Activated CD4-positive, alpha-beta T cell treated with anti-CD3 and anti-CD28 coated beads for 1 hour (primary cell): ENCODE data around the gene ATRIP.
A peak's percentile ranks its signal among the peaks of the same experiment; 100 is the strongest.
"Not testable (repeated sequence)": the region's sequence is repeated elsewhere in the genome, so short reads cannot be mapped to it uniquely, and the experiment has no call there.

Experiments used
- DNase-seq: peaks from one replicate; pipeline ENCODE4 v3.0.0-alpha.2; 2020

The ATRIP gene

DNA sequence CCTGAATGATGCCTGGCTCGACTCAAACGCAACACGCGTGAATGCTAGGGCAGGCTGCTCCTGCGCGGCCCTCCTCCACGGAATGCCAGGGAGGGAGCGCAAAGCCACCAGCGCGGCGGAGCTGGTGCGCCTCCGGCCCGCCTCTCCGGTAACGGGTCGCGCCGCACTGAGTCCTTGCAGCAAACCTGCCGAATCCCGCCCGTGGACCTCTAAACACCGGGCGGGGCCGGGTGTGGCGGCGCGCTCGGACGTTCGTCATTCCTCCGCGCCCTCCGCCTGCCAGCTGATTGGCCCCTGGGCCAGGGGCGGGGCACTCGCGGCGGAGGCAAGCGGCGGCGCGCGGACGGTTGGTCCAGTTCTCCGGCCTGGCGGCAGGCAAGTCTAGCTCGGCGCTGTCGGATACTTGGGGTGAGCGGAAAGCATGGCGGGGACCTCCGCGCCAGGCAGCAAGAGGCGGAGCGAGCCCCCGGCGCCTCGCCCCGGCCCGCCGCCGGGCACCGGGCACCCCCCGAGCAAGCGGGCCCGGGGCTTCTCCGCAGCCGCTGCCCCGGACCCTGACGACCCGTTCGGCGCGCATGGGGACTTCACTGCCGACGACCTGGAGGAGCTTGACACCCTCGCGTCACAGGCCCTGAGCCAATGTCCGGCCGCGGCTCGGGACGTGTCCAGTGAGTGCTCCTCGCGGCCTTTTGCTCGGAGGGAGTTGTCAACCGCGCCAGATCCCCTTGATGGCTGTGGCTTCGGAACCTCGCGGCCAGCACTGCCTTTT, at the start of gene ATRIP:
TSS of gene ATRIP (plus strand) at position 313 of the 769 bp plus-strand sequence. CDS start at position 422, 109 bp downstream.
- DNase-seq: peak; percentile 78

DNA sequence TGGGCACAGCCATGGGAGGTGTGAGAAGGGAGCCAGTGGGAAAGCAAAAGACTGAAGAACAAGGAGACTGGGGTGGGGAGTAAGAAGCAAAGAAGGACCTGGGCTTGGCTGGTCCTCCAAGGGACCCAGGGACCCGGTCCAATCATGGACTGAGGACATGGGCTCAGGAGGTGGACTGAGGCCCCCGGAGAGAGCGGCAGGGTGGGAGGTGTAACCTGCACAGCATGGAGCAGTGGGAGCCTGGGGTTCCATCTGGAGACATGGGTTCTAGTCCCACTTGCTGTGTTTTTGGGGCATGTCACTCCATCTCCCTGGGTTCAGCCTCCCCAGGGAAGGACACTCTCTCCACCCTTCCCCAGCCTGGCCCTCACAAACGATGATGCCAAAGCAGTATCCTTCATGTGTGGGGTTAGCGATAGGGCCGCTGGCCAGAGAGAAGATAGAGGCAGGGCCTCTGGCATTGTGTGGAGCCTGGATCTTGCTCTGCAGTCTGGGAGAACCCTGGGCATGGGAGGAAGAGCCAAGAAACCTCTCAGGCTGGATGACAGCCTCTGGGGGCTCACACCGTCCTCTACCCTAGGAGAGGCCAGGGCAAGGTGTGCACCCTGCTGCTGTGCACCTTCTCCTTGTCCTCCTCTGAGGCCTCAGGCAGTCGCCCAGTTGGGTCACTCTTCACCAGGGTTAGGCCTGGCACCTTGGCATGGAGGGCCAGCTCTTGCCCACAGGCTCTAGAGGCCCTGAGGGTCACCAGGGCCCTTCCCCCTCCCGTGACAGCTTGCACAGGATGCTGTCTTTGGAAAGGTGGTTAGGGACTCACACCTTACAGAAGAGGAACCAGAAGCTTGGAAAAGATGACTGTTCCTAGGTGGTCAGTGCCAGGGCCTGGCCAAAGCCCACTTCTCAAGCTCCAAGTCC, 48.5 kb upstream of the ATRIP start:
- no peak for DNase-seq

DNA sequence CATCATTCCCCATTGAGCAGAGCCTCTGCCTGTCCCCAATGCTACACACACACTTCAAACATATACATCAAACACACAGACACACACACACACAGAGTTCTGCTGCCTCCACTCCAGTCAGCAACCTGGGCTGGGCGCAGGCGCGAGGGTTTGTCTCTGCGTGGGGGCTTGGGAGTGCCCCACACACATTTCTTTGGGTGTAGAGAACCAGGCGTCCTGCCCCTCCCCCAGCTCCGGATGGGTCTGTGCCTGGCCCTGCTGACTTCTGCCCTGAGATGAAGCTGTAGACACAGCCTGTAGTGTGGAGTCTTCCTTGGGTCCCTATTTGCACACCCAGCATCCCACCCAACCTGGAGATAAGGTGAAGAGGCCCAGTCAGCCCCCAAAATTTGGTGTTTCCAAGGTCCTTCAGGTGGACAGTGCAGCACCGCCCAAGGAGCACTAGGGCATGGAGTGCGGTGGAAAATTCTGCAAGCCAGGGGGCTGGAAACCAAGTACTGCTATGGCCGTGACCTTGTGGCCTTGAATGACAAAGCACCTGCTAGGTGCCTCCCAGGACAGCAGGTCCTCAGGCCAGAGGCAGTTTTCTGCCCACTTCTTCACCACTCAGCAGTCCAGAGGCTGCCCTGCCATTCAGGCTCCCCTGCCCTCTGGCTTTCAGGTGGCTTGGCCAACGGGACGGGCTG, 47.7 kb upstream of the ATRIP start:
- no peak for DNase-seq

DNA sequence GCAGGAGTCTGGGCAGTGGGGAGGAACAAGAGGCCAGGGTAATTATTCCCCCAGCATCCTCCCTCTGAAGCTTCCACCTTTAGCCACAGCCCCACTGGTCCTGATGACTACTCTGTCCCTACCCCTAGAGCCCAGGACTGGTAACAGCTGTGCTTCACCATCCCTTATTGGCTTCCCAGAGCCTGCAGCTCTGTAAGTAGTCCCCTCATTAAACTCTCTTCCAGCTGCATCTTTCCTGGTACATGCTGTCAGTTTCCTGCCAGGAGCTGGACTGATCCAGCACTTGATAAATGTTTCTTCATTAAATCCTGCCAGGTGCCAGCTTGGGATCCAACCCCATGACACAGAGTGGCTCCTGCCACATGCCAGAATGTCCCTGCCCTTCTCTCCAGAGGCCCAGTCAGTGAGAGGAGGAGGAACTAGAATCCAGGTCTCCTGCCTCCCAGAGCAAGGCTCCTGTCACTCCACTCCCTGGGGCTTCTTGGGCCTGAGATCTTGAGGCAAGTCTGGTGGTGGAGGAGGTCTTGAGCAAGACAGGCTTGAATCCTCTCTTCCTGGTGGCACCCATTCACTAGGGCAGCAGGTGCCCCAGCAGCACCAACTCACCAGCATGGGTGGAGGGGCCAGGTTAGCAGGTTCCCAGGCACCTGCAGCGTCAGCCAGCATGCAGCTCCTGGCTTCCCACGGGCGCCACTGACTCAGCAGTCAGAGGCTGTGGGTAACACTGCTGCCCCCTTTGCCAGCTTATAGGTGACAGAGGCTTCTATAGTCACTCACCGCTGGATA, 47.0 kb upstream of the ATRIP start:
- no peak for DNase-seq

DNA sequence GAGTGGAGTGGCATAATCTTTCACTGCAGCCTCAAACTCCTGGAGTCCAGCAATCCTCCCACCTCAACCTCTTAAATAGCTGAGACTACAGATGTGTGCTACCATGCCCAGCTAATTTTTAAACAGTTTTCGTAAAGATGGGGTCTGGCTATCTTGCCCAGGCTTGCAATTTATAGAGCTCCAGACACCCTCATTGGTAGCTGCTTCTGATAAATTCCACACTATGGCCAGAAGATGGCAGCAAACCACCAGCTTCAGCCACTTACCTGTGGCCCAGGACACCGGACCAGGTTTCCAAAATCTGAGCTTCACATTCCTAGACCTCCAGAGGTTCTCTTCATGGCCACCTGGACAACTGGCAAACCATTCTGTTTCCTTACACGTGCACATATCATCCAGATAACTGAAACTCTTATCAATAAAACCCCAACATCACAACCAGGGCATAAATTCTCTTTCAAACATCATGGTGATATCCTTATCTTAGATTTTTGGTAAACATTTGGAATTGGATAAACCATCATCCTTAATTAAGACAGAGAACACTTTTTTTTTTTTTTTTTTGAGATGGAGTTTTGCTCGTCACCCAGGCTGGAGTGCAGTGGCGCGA, 45.6 kb upstream of the ATRIP start:
- peak; percentile 51 for DNase-seq

DNA sequence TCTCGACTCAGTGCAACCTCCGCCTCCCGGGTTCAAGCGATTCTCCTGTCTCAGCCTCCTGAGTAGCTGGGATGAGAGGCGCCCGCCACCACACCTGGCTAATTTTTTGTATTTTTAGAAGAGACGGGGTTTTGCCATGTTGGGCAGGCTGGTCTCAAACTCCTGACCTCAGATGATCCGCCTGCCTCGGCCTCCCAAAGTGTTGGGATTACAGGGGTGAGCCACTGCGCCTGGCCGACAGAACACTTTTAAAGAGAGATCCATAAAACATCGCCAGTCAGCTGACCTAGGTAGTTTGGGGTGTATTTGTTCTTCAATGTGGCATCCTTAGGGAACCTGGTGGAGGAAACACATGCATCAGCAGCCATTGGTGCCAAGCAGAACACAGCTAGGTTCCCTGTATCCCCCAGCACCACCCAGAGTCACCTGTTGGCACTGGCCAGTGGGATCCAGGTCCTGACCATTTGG, 45.1 kb upstream of the ATRIP start:
- DNase-seq: not testable (repeated sequence)

DNA sequence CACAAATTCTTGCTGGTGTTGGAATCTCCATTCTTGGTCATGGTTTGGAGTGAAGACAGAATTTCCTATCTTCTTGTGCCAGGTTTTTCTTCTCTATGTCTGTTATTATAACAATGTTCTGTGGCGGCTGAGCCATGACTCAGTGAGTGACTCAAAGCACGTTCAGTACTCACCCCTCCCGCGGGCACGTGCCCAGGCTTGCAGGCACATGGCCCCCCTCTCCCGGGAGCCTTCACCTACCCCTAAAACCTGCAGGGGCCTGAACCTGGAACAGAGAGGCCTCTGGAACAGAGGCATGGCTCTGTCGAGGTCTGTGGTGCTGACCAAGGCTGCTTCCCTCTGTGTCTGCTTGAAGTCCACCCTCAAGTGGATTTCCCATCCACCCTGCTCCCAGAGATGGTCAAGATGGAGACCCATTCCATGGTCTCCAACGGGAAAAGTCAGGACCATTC, 44.2 kb upstream of the ATRIP start:
- DNase-seq: peak; percentile 4

DNA sequence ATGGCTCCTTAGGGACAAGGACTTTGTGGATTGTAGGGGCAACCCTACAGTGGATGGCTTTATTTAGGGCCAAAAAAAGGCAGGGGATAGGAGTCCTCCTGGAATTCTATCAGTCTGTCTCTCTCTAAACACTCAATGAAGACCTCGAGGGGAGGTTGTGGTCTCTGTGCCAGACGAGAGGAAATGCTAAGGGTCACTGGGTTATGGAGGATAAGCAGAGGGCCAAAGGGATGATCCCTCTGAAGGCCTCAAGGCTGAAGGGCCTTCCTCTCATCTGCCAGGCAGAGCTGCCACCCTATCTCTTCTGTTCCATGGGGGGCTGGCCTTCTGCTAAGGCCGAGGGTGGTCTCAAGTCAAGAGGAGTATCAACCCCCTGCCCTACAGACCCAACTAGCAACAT, 43.6 kb upstream of the ATRIP start:
- peak; percentile 2 for DNase-seq

DNA sequence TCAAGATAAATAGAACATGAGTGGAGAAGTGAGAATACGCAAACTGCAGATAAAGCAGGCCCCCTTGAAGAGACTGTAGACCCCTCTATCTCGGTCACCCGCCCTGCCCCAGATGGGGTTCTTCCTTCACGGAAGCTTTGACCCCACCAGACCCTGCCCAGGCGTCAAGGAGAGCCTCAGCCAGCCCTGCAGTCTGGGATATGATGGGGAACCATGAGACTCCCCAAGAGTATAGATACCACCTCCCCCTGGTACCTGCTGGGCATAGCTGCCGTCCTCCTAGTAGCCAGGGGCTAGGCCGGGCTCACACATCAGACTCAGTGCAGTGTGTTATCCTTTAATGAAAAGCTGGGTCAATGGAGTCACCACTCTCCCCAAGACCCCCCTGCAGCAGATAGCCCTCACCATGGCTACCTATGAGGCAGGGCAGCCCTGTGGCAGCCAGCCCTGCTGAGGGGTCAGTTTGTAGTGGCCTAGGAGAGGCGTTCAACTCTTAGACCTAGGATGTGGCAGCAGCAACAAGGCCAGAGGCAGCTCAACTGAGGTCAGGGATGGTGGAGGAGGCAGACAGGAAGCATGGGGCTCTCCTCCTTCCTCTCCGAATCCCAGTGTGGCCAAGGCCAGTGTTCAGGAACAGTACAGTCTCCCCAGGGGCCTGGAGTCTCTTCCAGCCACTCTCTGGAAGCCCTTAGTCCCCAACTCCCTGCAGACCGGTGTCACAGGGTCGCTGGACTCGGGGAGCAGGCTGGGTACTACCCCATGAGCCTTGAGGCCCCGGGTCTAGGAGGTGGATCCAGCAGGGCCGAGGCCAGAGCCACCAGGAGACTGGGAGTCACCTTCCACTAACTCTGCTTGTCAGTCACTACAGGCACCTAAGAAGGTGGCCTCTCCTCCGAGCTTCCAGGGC, 42.8 kb upstream of the ATRIP start:
- DNase-seq: peak; percentile 2

DNA sequence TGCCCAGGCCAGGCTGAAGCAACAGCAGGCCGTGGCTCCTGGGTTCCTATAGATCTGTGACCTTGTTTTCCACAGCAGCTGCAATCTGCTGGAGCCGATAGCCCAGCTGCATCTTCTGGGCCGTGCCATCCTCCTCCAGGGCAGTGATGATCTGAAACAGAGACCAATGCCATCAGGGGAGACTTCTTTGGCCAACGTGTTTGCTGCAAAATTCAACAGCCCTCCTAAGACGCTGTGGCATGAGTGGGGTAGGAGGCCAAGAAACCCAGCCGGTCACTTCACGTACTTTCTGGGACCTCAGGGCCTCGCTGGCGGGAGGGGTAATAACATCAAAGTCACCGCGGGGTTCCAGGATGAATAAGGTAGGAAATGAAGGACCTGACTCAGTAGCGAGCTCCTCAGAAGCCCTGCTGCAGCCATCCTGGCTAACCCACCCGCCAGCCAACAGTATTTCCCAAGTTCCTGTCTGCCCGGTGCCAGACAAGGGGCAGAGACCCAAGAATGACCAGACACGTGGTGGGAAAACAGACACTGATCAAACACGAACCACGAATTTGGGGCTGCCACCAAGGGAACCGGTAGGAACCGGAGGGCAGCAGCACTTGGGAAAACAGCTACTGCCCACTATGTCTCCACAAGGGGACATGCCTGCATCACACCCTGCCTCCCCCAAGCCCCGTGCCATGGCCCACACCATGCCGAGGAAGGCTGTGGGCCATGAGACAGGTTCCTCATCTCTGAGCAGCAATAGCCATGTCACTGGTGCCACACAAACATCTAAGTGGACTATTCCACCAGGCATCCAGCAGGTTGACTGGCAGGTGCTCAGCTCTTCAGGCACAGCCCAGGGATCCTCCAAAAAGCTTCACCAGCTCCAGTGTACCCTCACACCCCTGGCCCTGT, 41.8 kb upstream of the ATRIP start:
- DNase-seq: peak; percentile 3

DNA sequence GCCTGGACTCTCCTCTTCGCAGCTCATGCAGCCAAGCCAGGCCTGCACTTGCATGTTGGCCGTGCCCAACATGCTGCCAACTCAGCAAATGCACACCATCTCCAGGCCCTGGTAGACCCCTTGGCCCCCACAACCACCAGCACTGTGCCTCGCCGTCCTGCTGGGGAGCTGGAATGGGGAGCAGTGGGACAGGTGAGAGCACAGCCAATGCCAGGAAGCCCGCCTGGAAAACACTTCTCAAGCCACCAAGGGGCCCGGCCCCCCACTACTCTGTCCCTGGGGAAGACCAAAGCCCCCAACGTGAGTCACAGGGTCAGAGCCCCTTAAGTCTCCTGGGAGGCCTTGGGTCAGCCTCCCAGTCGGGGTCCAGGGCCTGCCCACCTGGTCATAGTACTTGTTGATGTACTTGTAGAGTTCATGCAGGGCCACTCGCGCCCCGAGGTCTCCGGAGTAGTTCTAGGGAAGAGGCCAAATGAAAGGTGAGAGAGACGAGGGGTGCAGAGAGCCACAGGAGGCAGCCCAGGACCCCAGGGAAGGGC, 41.1 kb upstream of the ATRIP start:
- no peak for DNase-seq

DNA sequence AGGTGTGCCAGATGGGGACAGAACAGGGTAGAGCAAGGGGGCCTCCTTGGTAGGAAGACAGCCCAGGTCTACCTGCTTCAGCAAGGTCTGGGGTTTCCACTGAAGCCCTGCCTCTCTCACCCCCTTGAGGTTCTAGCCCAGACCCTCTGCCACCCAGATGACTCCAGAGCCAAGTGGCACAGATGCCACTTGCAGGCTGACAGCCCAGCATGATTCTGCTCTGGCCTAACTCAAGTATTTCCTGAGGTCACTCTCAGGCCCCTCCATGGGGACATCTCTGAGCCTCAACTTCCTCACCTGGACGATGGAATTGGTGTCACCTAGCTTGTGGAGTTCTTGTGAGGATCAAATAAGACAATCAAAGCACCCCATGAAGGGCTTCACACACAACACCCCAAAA, 40.6 kb upstream of the ATRIP start:
- peak; percentile 3 for DNase-seq

DNA sequence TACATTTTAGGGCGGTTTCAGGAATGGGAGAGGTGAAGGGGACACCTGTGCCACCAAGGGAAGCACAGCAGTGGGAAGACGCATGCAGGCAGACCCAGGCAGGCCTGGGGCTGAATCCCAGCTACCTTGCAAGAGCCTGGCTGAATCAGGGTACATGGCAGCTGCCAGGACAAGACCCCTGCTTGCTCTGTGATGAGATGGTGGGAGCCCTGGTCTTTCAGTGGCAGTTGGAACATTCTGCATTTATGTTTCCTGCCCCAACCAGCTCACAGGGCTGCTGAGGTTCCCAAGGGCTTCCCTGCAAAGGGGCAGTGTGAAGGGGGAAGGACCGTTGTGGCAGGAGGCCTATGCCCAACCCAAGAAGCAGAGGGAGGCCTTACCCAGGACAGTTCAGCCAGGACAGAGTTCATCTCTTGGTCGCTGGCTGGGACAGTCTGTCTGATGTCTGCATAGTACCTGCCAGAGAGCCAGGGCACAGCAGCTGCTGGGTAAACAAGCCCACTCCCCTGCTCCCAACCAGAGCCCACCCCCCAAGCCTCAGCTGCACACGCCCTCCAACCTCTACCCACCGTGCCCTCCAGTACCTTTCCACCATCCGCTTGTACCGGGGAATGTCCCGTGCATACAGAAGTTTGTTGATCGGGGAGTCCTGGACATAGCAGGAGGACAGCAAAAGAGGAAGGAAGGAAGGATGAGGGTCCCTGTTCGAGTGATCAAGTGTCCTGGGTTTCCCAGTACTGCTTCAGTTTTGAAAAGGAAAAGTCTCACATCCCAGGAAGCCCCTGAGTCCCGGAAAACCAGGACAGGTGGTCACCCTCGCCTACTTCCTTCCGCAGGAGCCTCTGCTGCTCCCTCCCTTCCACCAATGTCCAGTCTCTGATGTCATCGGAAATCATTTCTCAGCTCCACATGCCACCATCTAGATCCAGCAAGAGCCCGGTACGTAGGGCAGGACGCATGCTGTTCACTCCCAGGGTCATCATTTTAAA, 39.8 kb upstream of the ATRIP start:
- DNase-seq: peak; percentile 2

DNA sequence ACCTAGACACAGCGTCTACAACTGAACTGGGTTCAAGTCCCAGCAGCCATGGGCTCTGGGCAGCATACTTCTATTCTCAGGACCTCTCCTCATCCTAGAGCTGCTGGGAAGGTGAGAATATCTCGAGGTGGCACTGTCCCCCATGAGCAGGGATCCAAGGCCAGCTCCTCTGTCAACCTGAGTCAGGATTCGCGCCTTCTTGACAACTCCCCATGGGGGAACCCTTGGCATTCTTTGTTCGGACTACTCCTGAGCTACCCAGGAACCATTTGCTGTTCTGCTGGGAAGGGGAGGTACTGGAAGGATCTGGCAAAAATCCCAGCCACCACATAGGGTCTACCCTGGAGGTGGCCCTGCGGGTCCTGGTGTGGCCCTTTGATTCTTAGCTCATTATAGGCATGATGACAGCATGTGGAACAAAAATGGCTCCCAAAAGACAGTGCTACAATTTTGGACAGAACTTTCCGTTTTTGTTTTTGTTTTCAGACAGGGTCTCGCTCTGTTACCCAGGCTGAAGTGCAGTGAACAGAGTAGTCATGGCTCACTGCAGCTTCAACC, 38.9 kb upstream of the ATRIP start:
- peak; percentile 1 for DNase-seq

DNA sequence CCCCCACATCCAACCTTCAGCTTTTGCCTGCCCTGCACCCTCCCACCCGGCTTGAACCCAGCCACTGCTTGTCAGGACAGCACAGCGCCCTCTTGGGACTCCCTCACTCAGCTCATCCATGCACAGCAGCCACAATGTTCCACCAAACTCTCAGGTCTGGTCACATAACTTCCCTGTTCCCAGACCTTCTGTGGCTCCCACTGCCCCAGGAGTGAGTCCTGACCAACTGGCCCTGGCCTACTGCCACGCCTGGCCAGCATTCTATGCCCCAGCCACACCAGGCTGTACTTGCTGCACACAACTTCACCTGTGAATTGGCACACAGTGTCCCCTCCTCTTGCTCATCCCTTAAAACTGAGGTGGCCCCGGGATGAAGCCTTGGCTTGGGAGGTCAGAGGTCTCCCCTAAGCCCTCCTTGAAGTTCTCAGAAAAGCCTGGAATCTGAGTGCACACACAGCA, 37.7 kb upstream of the ATRIP start:
- peak; percentile 5 for DNase-seq

DNA sequence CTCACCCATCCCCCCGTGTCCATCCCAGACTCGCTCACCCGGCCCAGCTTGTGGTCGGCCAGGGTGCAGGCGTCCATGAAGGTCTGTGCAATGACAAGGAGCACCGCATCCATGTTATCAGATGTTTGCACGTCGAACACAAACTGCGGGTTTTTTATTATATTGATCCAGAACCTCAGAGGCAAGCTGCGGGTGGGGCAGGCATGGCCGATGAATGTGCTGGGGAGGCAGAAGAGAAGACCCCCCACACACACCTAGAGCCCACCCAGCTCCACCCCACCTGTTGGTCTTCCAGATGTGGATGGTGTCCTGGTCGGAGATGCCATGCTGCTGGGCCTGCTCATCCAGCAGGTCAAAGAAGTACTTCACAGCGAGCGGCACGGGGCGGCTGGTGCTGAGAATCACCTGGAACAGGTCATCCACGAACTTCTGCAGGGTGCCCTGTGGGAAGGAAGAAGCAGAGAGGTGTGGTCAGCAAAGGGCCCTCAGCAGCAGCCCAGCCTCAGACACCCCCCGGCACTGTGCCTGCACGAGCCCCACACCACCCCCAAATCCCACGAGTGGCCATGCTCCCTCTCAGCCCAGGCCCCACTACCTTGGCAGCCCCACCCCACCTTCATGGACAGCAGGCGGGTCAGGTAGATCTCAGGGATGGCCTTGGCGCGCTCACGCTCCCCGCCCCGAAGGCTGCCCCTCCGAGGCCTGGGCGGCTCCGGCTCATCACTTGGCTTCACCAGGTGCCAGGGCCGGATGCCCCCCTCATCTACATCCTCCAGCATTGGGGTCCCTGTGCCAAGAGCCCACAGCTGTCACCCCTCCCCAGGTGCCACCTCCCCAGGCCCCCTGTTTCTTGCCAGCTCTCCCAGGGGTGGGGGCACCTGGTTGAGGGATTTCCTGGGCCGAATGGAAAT, 37.0 kb upstream of the ATRIP start:
- no peak for DNase-seq
